Activated CD4-positive, alpha-beta T cell treated with anti-CD3 and anti-CD28 coated beads, Interleukin-2, amount 50 U/mL, for 24 hours (primary cell): ENCODE data around the gene TRIM67.
"Not testable (repeated sequence)": the region's sequence is repeated elsewhere in the genome, so short reads cannot be mapped to it uniquely, and the experiment has no call there.

ENCODE experiments used
- DNase-seq, 2 donors: peaks; one replicate each; pipeline ENCODE4 v3.0.0-alpha.2; 2020; ENCODE audit warnings: low read depth in 1 of 2, low spot score in 1 of 2

The TRIM67 gene

GRCh38 chr1:231161667-231162296 lies at the start of gene TRIM67:
Gene TRIM67, plus strand, starts transcription at chr1:231162058. Its CDS starts 912 bp downstream, at chr1:231162970.
- DNase-seq, result no peak

- no peak for DNase-seq
These were observed 45.1 kb upstream of the TRIM67 start for GRCh38 chr1:231116738-231117137.

DNA sequence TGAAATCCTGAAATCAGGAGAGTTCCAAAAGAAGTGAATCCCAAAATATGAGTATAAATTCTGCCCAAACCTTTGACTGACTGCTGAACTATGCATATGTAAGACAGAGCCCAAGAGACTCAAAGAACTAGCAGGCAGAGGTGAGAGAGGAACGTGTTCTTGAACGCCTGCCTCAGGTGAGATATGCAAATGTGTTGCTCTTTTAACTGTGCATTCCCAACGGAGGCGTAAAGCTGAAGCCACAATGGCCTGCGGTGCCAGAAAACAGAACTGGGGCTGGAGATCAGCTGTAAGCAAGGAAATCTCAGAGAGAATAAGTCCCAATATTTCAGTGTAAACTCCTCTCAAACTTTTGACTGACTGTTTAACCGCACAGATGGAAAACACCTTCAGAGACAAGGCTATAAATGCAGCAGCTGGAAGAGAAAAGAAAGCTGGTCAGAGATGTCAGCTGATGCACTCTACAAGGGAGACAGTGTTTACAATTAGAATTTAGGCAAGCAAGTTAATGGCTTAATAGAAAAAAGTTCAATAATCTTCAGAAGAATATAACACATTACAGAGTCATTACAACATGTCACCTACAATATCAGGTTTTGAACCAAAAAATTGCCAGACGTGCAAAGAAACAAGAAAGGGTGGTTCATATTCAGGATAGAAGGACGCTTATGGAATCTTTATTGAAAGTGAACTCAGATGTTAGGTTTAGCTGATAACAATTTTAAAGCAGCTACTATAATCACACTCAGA lies 43.0 kb upstream of the TRIM67 start:
- DNase-seq, result no peak

DNA sequence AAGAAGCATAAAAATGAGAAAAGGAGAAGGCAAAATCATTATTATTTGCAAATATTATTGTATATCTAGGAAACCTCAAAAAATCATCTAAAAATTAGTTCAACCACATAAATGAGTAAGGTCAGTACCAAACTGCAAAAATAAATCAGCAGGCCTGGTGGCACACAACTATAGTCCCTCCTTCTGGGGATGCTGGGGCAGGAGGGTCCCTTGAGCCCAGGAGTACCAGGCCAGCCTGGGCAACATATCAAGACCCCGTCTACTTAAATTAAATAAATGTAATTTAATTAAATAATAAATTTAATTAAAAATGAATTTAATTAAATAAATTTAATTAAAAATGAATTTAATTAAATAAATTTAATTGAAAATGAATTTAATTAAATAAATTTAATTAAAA lies 40.3 kb upstream of the TRIM67 start:
- no peak for DNase-seq

GRCh38 chr1:231122143-231122542 lies 39.7 kb upstream of the TRIM67 start:
- no peak for DNase-seq

DNA sequence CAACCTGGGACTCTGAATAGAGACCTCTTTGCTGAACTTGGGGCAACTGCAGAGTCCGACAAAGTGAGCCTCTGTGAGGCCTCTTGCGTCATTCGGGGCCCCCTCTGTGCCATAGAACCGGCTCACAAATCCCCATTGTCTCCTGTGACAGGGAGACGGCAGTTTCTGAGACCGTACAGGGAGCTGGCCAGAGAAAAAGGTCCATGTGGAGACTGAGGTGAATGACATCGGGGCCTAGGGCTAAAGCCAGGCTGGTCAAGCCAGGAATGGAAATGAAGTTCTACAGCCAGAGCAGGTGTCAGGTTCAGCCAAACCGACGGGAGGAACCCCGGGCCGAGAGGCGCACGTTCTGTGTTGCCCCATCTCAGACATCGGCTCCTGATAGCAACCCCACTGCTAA lies 37.1 kb upstream of the TRIM67 start:
- no peak for DNase-seq

DNA sequence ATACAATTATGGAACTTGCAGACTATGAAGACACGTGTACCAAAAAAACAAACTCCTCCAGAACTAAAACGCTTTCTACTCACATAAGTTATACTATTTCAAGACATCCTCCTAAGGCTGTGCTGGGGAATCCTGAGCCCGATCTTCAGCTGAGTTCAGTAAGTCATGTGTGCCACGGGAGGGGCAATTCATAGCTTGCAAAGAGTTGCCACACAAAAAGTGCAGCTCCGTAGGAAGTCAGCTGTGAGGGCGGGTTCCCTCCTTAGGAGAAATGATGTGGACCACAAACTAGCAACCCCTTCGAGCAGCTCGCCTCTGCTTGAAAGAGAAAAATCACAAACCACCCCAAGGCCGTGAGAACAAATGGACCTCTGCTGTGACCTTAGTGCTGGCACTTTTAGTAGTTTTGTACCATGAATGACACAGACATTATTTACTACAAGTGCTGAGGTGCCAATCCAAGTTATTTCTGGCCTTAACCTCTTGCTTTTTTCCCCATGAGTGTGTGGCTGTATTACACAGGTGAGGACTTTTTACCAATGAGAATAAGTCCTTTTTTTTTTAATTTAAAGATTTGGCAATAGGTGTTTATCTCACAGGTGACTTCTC lies 35.8 kb upstream of the TRIM67 start:
- DNase-seq, result no peak

- DNase-seq, result not testable (repeated sequence)
These were observed 34.8 kb upstream of the TRIM67 start for GRCh38 chr1:231127106-231127505.

DNA sequence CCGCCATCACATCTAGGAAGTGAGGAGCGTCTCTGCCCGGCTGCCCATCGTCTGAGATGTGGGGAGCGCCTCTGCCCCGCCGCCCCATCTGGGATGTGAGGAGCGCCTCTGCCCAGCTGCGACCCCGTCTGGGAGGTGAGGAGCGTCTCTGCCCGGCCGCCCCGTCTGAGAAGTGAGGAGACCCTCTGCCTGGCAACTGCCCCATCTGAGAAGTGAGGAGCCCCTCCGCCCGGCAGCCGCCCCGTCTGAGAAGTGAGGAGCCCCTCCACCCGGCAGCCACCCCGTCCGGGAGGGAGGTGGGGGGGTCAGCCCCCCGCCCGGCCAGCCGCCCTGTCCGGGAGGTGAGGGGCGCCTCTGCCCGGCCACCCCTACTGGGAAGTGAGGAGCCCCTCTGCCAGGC lies 33.4 kb upstream of the TRIM67 start:
- DNase-seq, result not testable (repeated sequence)

DNA sequence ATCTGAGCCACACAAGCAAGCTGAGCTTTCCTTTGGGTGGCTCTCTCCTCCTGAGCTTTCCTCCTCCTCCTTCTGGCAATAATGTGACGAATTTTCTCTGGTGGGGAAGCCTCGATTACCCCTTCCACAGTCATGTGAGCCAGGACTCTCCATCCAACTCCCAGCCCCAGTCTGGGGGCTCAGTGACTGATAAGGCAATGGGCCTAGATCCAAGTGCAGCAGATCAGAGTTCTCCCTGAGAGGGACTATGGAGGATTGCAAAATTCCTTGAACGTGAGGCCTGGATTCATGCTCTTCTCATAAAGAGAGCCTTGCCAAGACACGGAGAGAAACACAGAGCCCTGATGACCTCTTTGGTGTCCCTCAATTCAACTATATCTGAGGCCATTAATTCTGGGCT lies 31.3 kb upstream of the TRIM67 start:
- no peak for DNase-seq

DNA sequence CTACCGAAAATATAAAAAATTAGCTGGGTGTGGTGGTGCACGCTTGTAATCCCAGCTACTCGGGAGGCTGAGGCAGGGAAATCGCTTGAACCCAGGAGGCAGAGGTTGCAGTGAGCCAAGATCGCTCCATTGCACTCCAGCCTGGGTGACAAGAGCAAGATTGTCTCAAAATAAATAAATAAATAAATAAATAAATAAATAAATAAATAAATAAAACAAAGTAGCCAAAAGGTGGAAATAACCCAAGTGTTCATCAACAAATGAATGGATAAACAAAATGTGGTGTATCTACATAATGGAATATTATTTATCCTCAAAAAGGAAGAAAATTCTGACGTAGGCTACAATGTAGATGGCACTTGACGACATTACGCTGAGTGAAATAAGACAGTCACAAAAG lies 29.3 kb upstream of the TRIM67 start:
- DNase-seq, result not testable (repeated sequence)

DNA sequence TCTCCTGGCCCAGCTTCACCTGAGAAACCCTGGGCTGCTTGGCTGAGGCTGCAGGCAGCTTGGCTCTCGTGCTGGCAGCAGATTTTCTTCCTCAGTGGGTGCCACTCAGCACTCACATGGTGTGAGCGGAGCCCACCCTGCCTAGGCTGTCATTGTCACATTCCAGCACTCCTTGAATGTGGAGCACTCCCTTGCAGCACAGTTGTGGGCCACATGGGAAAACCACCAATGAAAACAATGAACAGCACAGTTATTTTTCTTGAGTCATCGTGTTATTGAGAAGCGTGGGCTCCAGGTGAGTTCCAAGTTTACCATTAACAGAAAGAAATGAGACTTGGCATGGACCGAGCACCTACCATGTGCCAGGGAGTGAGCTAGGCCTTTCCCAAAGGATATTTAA lies 27.2 kb upstream of the TRIM67 start:
- DNase-seq, result no peak

DNA sequence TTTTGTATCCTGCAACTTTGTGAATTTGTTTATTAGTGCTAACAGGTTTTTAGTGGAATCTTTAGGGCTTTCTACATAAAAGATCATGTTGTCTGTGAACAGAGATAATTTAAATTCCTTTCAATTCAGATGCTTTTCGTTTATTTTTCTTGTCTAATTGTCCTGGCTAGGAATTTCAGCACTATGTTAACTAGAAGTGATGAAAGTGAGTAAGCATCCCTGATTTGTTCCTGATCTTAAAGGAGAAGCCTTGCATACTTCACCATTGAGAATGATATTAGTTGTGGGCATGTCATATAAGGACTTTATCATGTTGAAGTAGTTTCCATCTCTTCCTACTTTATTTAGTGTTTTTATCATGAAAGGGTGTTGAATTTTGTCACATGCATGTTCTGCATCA lies 23.6 kb upstream of the TRIM67 start:
- DNase-seq, result no peak

GRCh38 chr1:231139125-231139649 lies 22.7 kb upstream of the TRIM67 start:
- DNase-seq, result no peak

GRCh38 chr1:231139659-231140654 lies 21.9 kb upstream of the TRIM67 start:
- no peak for DNase-seq

GRCh38 chr1:231144416-231145193 lies 17.3 kb upstream of the TRIM67 start:
- no peak for DNase-seq

- no peak for DNase-seq
These were observed 14.0 kb upstream of the TRIM67 start for GRCh38 chr1:231147896-231148295.

GRCh38 chr1:231151811-231152210 lies 10.0 kb upstream of the TRIM67 start:
- no peak for DNase-seq

DNA sequence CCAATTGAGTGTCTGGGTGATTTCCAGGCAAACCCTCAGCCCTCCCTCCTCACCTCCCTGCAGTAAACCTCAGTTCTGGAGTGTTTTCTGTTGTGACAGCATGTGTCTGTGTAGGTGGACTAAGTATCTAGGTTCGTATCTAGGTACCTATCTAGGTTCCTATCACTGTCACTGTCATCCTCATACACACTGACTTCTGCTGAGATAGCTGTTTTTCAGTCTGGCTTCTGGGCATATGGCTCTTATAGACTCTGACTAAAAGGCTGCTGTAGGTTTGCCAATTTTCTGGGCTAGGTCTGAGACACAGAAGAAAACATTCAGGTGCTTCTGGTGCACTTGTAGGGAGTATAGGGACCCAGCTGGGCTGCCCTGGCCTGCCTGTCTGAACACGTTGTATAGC lies 8.1 kb upstream of the TRIM67 start:
- DNase-seq, result no peak

GRCh38 chr1:231155808-231156207 lies 6.0 kb upstream of the TRIM67 start:
- no peak for DNase-seq
